Ecto neural progenitor cell (in vitro differentiated cells): Measurements from ENCODE around the gene AMBN.

Source experiments
- DNase-seq: peaks from one replicate; pipeline ENCODE4 v3.0.0-alpha.2; 2018; ENCODE audit warnings: low spot score

The AMBN gene

GRCh38 chr4:70591955-70592582 lies at the start of gene AMBN:
Gene AMBN, plus strand, starts transcription at chr4:70592256. Its CDS starts 103 bp downstream, at chr4:70592359.
- DNase-seq, result no peak

GRCh38 chr4:70544279-70544868 lies 47.7 kb upstream of the AMBN start:
- no peak for DNase-seq

- no peak for DNase-seq
Measured at GRCh38 chr4:70556856-70557255, 35.2 kb upstream of the AMBN start.

- peak; percentile 56 for DNase-seq
Measured at GRCh38 chr4:70559211-70559830, 32.7 kb upstream of the AMBN start.

GRCh38 chr4:70559924-70560323 lies 32.1 kb upstream of the AMBN start:
- no peak for DNase-seq

- DNase-seq, result no peak
Measured at GRCh38 chr4:70564033-70564432, 28.0 kb upstream of the AMBN start.

GRCh38 chr4:70570796-70571195 lies 21.3 kb upstream of the AMBN start:
- DNase-seq, result no peak

- DNase-seq, result no peak
Measured at GRCh38 chr4:70571772-70572171, 20.3 kb upstream of the AMBN start.

GRCh38 chr4:70575964-70576363 lies 16.1 kb upstream of the AMBN start:
- DNase-seq, result no peak

GRCh38 chr4:70577220-70577927 lies 14.7 kb upstream of the AMBN start:
- no peak for DNase-seq

- DNase-seq, result no peak
Measured at GRCh38 chr4:70581980-70582379, 10.1 kb upstream of the AMBN start.

GRCh38 chr4:70583952-70584834 lies 7.9 kb upstream of the AMBN start:
- DNase-seq, result no peak

GRCh38 chr4:70586841-70587240 lies 5.2 kb upstream of the AMBN start:
- DNase-seq, result no peak

GRCh38 chr4:70589785-70590184 lies 2.3 kb upstream of the AMBN start:
- DNase-seq, result no peak

- DNase-seq, result no peak
Measured at GRCh38 chr4:70594196-70594595, 2.1 kb downstream of the AMBN start.

- no peak for DNase-seq
Measured at GRCh38 chr4:70600305-70600704, 8.2 kb downstream of the AMBN start.

GRCh38 chr4:70600977-70601376 lies 8.9 kb downstream of the AMBN start:
- DNase-seq, result no peak

GRCh38 chr4:70601422-70602039 lies 9.5 kb downstream of the AMBN start:
- DNase-seq, result peak; percentile 69

- DNase-seq, result no peak
Measured at GRCh38 chr4:70603856-70604255, 11.8 kb downstream of the AMBN start.

- no peak for DNase-seq
Measured at GRCh38 chr4:70606459-70606858, 14.4 kb downstream of the AMBN start.

GRCh38 chr4:70607334-70607853 lies 15.3 kb downstream of the AMBN start:
- DNase-seq, result no peak
